Endothelial cell of umbilical vein (primary cell): ENCODE data around the gene CHMP6.

ENCODE experiments used
- EZH2 ChIP-seq: IDR thresholded peaks from 2 replicates; pipeline ENCODE4 v1.6.1; 2012; ENCODE audit warnings: borderline replicate concordance, low read depth, mild to moderate bottlenecking, moderate library complexity, low read length, inconsistent platforms; ENCODE audit not compliant: severe bottlenecking
- FOS ChIP-seq: IDR thresholded peaks from 2 replicates; pipeline ENCODE4 v1.6.1; 2011; ENCODE audit warnings: mild to moderate bottlenecking, low read length, moderate library complexity, borderline replicate concordance; ENCODE audit not compliant: insufficient read depth
- JUN ChIP-seq: IDR thresholded peaks from 2 replicates; pipeline ENCODE4 v1.6.1; 2011; ENCODE audit warnings: borderline replicate concordance, low read depth; ENCODE audit not compliant: insufficient read length, insufficient read depth
- POLR2A ChIP-seq: IDR thresholded peaks from 2 replicates; pipeline ENCODE4 v1.6.1; 2012; ENCODE audit warnings: low read depth, mild to moderate bottlenecking, control low read depth, low read length
- POLR2AphosphoS5 ChIP-seq: IDR thresholded peaks from 2 replicates; pipeline ENCODE4 v1.6.1; 2012; ENCODE audit warnings: low read depth, mild to moderate bottlenecking, control low read depth, low read length, moderate library complexity; ENCODE audit not compliant: insufficient read depth
- TF ChIP-seq, protein P1 (sequence below), 2 donors: IDR thresholded peaks; 1 replicate in 1 of 2; 2 replicates in 1 of 2; pipeline ENCODE4 v1.5.1; 2011; ENCODE audit warnings: low read length in 2 of 2, mild to moderate bottlenecking in 2 of 2, moderate library complexity in 2 of 2, control low read depth in 1 of 2, inconsistent platforms in 1 of 2, low read depth in 1 of 2; ENCODE audit not compliant: insufficient read depth in 1 of 2; ENCODE audit errors: extremely low read depth in 1 of 2
- TF ChIP-seq, protein P2 (sequence below): IDR thresholded peaks from 2 replicates; pipeline ENCODE4 v1.6.1; 2011; ENCODE audit not compliant: insufficient read depth, insufficient read length

DNA sequence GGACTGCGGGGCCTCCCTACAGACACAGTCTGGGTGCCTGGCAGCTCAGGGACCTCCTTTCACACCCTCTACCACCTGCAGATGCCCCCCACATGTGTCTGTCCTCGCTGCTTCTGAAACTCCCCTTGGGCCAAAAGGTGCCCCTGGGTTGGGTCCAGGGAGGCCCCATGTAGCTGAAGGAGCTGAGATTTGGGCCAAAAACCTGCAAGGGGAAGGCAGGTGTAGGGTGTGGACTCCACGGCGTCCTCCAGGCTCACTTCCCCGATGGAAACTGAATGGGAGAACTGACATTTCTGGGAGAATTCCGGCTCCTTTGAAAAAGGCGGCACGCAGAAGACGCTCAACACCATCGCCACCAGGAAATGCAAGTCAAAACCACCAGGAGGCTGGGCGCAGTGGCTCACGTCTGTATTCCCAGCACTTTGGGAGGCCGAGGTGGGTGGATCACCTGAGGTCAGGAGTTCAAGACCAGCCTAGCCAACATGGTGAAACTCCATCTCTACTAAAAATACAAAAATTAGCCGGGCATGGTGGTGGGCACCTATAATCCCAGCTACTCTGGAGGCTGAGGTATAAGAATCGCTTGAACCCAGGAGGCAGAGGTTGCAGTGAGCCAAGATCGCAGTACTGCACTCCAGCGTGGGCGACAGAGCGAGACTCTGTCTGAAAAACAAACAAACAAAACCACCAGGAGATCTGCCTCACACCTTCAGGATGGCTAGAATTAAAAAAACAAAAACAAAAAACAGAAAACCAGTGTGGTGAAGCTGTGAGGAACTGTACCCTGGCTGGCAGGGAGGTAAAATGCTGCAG lies 30.1 kb downstream of the CHMP6 start:
- no peak for TF ChIP-seq POLR2A
- TF ChIP-seq, protein P1, sequence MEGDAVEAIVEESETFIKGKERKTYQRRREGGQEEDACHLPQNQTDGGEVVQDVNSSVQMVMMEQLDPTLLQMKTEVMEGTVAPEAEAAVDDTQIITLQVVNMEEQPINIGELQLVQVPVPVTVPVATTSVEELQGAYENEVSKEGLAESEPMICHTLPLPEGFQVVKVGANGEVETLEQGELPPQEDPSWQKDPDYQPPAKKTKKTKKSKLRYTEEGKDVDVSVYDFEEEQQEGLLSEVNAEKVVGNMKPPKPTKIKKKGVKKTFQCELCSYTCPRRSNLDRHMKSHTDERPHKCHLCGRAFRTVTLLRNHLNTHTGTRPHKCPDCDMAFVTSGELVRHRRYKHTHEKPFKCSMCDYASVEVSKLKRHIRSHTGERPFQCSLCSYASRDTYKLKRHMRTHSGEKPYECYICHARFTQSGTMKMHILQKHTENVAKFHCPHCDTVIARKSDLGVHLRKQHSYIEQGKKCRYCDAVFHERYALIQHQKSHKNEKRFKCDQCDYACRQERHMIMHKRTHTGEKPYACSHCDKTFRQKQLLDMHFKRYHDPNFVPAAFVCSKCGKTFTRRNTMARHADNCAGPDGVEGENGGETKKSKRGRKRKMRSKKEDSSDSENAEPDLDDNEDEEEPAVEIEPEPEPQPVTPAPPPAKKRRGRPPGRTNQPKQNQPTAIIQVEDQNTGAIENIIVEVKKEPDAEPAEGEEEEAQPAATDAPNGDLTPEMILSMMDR (IDR thresholded peaks at IDR 0.05; ENCODE audit: extremely low read depth in 1 of 2, insufficient read depth in 1 of 2, low read depth in 1 of 2, low read length in 2 of 2): no peak
- TF ChIP-seq EZH2: no peak
- TF ChIP-seq, protein P2, sequence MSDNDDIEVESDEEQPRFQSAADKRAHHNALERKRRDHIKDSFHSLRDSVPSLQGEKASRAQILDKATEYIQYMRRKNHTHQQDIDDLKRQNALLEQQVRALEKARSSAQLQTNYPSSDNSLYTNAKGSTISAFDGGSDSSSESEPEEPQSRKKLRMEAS: no peak
- TF ChIP-seq POLR2AphosphoS5: no peak
- no peak for TF ChIP-seq FOS
- TF ChIP-seq JUN: no peak
